HG02973 (cell line): ENCODE results near the gene TCP11.

Experiments
- ATAC-seq: cut with Tn5 transposase; IDR thresholded peaks from one replicate; pipeline ENCODE4 v1.9.1; 2021; ENCODE audit warnings: moderate library complexity; ENCODE audit not compliant: unreplicated experiment

The TCP11 gene

GRCh38 chr6:35173427-35174087 lies 32.4 kb upstream of the TCP11 start:
- no peak for ATAC-seq

- ATAC-seq = no peak
Observed at GRCh38 chr6:35173044-35173426, 31.9 kb upstream of the TCP11 start.

- ATAC-seq = no peak
Observed at GRCh38 chr6:35170891-35171290, 29.8 kb upstream of the TCP11 start.

GRCh38 chr6:35170166-35170565 lies 29.0 kb upstream of the TCP11 start:
- ATAC-seq = no peak

GRCh38 chr6:35168461-35168861 lies 27.3 kb upstream of the TCP11 start:
- no peak for ATAC-seq

- ATAC-seq = no peak
Observed at GRCh38 chr6:35167505-35167904, 26.4 kb upstream of the TCP11 start.

GRCh38 chr6:35166520-35166919 lies 25.4 kb upstream of the TCP11 start:
- ATAC-seq = no peak

- no peak for ATAC-seq
Observed at GRCh38 chr6:35166116-35166515, 25.0 kb upstream of the TCP11 start.

GRCh38 chr6:35165630-35166071 lies 24.5 kb upstream of the TCP11 start:
- no peak for ATAC-seq

GRCh38 chr6:35164868-35165267 lies 23.7 kb upstream of the TCP11 start:
- no peak for ATAC-seq

GRCh38 chr6:35164277-35164676 lies 23.1 kb upstream of the TCP11 start:
- ATAC-seq = no peak

GRCh38 chr6:35163836-35164235 lies 22.7 kb upstream of the TCP11 start:
- no peak for ATAC-seq

- no peak for ATAC-seq
Observed at GRCh38 chr6:35161776-35162607, 20.9 kb upstream of the TCP11 start.

GRCh38 chr6:35161266-35161665 lies 20.1 kb upstream of the TCP11 start:
- ATAC-seq = no peak

- no peak for ATAC-seq
Observed at GRCh38 chr6:35160642-35161041, 19.5 kb upstream of the TCP11 start.

- ATAC-seq = no peak
Observed at GRCh38 chr6:35158520-35158919, 17.4 kb upstream of the TCP11 start.

GRCh38 chr6:35154947-35155346 lies 13.8 kb upstream of the TCP11 start:
- no peak for ATAC-seq

- ATAC-seq = no peak
Observed at GRCh38 chr6:35154262-35154661, 13.1 kb upstream of the TCP11 start.

- ATAC-seq = no peak
Observed at GRCh38 chr6:35152067-35152707, 11.0 kb upstream of the TCP11 start.

- no peak for ATAC-seq
Observed at GRCh38 chr6:35151466-35151865, 10.3 kb upstream of the TCP11 start.

- ATAC-seq = no peak
Observed at GRCh38 chr6:35149891-35150566, 8.9 kb upstream of the TCP11 start.
